Measurements from ENCODE around the gene SAFB2.

SAFB2 gene

GRCh38 chr19:5537870-5538269 is 84.7 kb downstream of the SAFB2 start:
- no peak for DNase-seq
